ENCODE data around the gene ACIN1. TPM values are rescaled to one million over a fixed set of nuclear protein-coding genes. Genes with fewer than 3 reads are reported as not detected.

The ACIN1 gene
- total and polyA plus RNA-seq, 2 of the 8 experiments (the other 6 are each of a cell fraction or from before 2014, with no cell fraction given) = 132 to 233 TPM

DNA sequence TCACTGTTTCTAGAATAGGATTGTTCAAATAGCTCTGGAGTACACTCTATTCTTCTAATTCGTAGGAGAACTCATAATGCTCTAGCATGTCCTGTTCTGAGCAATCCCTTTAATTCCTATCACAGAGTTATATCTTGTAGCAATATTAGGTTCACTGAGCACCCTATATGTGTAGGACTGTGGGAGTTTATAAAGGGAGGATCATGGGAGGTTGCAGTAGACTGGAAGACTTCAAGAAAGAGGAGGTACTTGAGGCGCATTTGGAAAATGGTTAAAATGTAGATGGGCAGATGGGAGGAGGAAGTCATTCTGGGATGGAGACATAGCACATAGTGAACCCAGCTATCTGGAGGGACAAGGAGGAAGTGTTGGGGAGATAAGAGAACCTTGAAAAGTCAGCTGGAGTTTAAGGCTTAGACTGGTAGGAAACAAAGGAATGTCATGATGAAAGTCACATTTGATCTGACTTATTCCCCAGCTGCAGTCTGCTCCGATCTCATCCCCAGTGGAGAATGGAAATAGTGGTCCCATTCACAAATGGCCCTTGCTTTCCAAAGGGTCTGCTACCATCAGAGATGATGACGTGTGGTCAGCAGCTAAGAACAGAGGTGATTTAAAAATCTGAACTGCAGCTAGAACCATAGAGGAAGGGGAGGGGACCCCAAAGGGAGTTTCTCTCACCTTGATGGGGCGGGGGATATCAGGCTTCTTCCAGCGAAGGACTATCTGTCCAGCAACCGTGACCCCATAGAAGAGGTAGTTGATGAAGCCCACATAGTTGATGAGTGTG is 34.2 kb upstream of the ACIN1 start (continued):
- no peak for TF ChIP-seq RNF2 (IDR thresholded peaks at IDR 0.05; ENCODE audit: borderline replicate concordance, low read depth, low read length, missing control alignments, poor library complexity, severe bottlenecking)
- TF ChIP-seq MAFK (IDR thresholded peaks at IDR 0.05; ENCODE audit: low read depth, low read length) = no peak
- no peak for TF ChIP-seq RAD21 (IDR thresholded peaks at IDR 0.05 in 1 of 2, conservative IDR thresholded peaks at IDR 0.05 in 1 of 2; ENCODE audit: low read depth in 2 of 2, low read length in 2 of 2)
- TF ChIP-seq BACH1 (IDR thresholded peaks at IDR 0.05; ENCODE audit: low read length) = no peak
- TF ChIP-seq, protein P1, sequence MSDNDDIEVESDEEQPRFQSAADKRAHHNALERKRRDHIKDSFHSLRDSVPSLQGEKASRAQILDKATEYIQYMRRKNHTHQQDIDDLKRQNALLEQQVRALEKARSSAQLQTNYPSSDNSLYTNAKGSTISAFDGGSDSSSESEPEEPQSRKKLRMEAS (IDR thresholded peaks at IDR 0.05) = no peak
- no peak for TF ChIP-seq SIN3A (conservative IDR thresholded peaks at IDR 0.05 in 1 of 2, IDR thresholded peaks at IDR 0.05 in 1 of 2; ENCODE audit: low read depth in 1 of 2, low read length in 2 of 2)
- TF ChIP-seq GTF2F1 (IDR thresholded peaks at IDR 0.05; ENCODE audit: borderline replicate concordance, low read depth, low read length) = no peak
